HL-60/S4 treated with phorbol 12-myristate 13-acetate at 8.2 ng/mL for 4 days and 3 days (cell line): ENCODE results near the gene KIF5A.
"Not testable (repeated sequence)": the region's sequence is repeated elsewhere in the genome, so short reads cannot be mapped to it uniquely, and the experiment has no call there.

Experiments
- in situ Hi-C: fragments of 300-500 bp; cut with MboI; formaldehyde crosslinking; loops from 2 replicates; pipeline ENCODE4 v1.15.0; 2022; ENCODE audit warnings: low sequenced_read_pairs

KIF5A gene

GRCh38 chr12:57616383-57617101 is 66.7 kb downstream of the KIF5A start:
- in situ Hi-C loops: no loop called here

DNA sequence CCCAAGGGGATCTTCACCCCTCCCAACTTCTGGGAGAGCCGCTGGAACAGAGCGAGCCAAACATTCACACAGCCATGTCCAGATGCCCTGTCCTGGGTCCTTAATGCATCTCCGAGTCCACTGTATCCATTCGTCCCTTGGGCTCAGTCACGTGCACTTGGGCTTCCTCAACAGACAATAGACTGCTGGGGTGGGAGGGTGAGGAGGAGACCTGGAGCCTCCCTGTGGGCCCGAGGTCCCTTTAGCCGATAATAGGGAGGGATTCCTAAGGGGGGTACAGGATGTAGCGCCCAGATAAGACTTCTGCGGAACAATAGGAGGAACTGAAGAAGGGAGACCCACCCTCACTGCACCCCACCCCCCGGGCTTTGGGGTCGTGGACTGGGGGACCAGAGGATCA is 68.1 kb downstream of the KIF5A start:
- in situ Hi-C loops: no loop called here

DNA sequence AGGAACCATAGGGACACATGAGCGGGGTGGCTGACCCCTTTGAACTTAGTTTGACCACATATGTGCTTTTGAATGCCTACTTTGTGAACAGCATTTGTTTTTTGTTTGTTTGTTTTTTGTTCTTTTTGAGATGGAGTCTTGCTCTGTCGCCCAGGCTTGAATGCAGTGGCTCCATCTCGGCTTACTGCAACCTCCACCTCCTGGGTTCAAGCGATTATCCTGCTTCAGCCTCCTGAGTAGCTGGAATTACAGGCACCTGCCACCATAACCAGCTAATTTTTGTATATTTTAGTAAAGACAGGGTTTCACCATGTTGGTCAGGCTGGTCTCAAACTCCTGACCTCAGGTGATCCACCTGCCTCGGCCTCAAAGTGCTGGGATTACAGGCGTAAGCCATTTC is 68.6 kb downstream of the KIF5A start:
- in situ Hi-C loops: not testable (repeated sequence)

- in situ Hi-C loops: no loop called here
Measured at GRCh38 chr12:57618966-57619433, 69.2 kb downstream of the KIF5A start.

GRCh38 chr12:57619434-57620244 is 69.8 kb downstream of the KIF5A start:
- in situ Hi-C loops: no loop called here

GRCh38 chr12:57620245-57620935 is 70.5 kb downstream of the KIF5A start:
- in situ Hi-C loops: no loop called here

- in situ Hi-C loops: no loop called here
Measured at GRCh38 chr12:57620936-57621496, 71.2 kb downstream of the KIF5A start.

DNA sequence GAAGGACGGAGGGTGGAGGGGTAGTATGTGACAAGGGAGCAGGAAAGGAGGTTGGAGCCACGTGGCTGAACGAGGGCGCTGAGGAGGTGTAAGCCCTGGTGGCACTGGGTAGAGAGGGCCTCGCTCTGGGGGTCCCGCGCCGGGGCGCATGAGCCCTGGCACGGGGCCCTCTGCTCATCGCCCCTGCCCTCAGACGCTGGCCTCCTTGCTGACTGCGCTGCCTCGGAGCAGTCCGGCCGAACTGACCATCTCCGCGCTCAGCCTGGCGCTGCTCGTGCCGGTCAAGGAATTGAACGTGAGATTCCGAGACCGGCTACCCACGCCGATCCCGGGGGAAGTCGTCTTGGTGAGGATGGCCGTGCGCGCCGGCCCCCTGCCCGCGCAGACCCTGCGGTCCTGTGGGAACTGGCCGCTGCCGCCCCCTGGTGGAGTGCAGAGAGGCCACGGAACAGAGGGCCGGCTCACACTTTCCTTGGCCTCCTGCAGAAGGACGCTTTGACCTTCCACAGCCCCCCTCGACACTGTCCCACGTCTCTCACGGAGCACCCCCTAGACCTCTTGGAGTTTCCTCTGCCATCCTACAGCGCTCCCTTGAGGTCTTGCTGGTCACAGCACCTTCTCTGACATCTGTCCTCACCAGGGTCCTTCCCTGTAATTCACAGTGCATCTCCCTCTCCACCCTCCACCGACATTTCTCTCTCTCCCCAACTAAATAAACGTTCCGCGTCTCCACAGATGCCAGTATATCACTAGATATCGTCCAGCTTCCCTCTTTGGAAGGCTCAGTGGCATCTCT is 71.9 kb downstream of the KIF5A start:
- in situ Hi-C loops: no loop called here

GRCh38 chr12:57622293-57623245 is 72.7 kb downstream of the KIF5A start:
- in situ Hi-C loops: no loop called here

GRCh38 chr12:57623385-57623784 is 73.5 kb downstream of the KIF5A start:
- in situ Hi-C loops: no loop called here

- in situ Hi-C loops: no loop called here
Measured at GRCh38 chr12:57623811-57624390, 74.1 kb downstream of the KIF5A start.

DNA sequence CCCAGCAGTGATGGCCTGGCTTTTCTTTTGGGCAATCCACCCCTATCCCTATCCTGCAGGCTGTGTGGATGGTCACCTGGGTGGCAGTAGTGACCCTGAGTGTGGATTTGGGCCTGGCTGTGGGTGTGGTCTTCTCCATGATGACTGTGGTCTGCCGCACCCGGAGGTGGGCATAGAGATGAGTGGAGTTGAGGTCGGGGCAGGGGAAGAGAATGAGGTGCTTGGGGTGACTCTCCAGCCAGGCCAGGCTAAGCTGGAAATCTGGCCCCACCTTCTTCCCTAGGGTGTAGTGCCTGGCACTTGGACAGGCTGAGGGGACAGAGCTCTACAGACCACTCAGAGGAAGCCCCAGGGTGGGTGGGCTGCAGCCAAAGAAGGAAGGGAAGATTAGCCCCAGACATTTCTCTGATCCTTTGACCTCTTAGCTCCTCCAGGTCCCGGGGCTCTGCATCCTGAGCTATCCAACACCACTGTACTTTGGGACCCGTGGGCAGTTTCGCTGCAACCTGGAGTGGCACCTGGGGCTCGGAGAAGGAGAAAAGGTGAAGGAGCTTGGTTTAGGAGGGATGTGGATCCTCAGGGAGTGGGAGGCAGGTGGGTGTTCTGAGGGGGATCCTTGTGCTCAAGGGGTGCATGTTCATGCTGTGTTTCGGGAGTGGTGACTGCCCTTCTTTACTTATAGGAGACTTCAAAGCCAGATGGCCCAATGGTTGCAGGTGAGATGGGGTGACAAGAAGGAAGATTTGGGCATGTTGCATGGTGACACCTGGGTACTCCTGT is 74.8 kb downstream of the KIF5A start:
- in situ Hi-C loops: no loop called here

GRCh38 chr12:57625261-57626032 is 75.6 kb downstream of the KIF5A start:
- in situ Hi-C loops: no loop called here

DNA sequence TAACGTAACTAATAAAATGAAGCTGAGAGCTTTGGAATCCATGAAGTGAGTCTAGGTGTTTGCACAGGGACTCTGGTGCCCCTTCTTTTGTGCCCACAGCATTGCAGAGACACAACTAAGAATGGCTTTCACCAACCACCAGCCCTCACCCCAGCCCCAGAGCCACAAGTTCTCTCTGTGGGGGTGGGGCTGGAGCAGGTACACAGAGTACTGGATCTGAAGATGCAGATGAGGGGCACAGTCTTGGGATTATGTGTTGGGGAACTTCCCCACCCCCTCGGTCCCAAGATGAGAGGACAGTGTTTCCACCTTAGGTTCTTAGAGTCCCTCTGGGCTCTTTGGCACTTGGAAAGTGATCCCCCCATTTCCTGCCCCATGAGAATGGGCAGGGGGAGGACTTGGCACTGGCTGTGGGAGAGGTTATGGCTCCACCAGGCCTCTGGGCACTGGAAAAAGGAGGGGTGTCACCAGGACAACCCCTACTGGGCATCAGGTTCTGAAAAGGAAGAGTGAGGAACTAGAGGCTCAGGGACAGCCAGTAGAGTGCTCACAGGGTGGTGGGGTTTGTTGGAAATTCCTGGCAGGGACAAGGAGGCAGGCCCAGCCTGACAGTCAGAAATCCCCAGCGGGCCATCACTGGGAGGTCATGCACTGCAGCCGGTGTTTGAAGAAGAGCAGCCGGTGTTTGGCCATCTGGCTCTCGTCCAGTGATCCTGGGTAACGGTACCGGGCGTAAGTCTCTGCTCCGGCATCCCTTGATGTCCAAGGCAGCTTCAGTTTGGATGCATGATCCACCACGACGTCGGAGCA is 76.5 kb downstream of the KIF5A start:
- in situ Hi-C loops: no loop called here

GRCh38 chr12:57626921-57627445 is 77.1 kb downstream of the KIF5A start:
- in situ Hi-C loops: no loop called here

GRCh38 chr12:57627501-57628279 is 77.8 kb downstream of the KIF5A start:
- in situ Hi-C loops: no loop called here
